Smooth muscle cell of the brain vasculature (primary cell): Measurements from ENCODE around the gene ALKBH6.

Experiments used
- DNase-seq: peaks from one replicate; pipeline ENCODE4 v3.0.0-alpha.2; 2012; ENCODE audit warnings: low read depth, low spot score

The ALKBH6 gene

DNA sequence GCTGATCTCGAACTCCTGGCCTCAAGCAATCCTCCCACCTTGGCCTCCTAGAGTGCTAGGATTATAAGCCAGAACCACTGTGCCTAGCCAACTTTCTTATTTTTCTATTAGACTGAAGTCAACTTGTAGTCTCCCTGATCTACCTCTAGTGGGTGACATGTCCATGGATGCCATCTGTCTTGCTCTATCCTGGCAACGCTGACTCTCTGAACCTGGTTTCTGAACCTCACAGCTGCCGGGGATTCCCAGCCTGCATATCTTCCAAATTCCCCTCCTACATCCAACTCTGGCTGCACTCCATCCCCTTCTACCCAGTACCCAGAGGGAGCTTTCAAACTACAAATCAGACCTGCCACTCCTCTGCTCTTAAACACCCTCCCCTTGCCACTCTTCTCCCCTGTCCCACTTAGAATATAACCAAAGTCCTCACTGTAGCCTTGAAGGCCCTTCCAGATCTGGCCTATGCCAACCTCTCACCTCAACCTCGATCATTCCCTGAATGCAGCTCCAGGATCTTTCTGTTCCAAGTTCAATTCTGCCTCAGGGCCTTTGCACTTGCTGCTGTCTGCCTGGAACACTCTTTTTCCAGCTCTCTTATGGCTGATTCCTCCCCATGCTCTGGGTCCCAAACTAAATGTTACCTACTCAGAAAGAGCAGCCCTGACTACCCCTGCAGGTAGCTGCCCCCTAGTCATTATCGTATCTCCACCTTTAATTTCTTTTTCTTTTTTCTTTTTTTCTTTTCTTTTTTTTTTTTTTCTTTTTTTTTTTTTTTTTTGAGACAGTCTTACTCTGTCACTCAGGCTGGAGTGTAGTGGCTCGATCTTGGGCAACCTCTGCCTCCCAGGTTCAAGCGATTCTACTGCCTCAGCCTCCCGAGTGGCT lies 16.5 kb upstream of the ALKBH6 start:
- DNase-seq, result no peak

DNA sequence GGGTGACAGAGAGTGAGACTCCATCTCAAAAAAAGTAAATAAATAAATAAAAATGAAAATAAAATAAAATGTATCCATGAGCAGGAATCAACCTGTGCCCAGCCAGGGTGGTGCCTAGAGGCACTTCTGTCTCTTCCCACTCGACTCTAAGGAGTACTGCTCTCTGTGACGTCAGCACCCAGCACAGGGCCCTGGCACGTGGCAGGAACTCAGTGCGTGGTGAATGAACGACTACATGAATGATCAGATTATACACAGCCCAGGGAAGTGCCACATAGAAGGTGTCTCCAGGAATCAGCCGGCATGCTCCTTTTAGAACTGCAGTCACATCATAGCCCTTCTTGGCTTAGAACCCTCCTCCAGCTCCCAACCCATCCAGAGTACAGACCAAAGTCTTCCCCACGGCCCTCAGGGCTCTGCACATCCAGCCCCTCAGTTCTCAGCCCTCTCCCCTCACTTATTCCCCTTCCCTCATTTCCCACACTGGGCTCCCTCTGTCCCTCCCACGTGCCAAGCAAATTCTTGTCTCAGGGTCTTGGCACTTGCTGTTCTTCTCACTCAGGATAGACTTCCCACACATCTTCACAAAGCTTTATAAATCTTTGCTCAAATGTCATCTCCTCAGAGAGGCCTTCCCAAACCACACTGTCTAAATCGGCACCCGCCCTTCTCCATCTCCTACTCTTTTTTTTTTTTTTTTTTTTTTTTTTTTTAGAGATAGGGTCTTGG lies 14.5 kb upstream of the ALKBH6 start:
- DNase-seq, result no peak

DNA sequence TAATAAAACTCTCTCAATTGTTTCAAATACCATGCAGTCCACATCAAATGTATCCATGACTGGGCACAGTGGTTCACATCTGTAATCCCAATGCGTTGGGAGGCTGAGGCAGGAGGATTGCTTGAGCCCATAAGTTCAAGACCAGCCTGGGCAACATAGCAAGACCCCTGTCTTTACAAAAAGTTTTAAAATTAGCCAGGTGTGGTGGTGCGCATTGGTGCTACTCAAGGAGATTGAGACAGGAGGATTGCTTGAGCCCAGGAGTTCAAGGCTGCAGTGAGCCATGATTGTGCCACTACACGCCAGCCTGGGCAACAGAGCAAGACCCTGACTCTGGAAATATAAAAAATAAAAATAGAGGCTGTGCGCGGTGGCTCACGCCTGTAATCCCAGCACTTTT lies 13.7 kb upstream of the ALKBH6 start:
- no peak for DNase-seq

DNA sequence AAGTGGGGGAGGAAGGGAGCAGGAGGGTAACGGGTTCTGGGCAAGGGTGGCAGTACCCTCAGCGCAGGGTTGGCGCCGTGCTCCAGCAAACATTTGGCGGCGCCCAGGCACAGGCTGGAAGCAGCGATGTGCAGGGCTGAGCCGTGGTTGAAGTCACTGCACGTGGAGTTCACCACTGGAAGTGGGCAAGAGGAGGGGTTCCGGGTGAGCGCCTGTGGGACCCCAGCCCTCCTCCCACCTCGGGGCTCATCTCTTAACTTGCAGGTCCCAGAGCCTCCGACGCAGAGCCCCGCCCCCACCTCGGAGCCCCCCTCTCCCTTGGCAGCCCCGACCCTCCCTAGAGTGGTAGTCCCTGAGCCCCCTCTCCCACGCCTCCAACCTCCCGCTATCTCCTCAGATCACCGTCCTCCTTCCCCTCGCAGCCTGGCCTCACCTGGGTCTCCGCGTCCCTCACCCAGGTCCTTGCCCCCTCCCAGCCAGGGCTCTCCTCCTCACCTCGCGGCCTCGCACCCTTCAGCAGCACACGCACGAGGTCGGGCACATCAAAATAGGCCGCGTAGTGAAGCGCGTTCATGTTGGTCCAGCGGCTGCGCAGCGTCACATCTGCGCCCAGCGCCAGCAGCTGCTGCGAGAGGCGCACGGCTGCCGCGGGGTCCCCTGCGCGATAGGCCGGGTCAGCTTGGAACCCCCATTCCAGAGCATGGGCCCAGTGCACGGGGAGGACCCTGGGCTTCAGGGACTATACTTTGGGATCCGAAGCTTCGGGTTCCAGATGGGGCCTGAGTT lies 12.3 kb upstream of the ALKBH6 start:
- DNase-seq, result no peak

DNA sequence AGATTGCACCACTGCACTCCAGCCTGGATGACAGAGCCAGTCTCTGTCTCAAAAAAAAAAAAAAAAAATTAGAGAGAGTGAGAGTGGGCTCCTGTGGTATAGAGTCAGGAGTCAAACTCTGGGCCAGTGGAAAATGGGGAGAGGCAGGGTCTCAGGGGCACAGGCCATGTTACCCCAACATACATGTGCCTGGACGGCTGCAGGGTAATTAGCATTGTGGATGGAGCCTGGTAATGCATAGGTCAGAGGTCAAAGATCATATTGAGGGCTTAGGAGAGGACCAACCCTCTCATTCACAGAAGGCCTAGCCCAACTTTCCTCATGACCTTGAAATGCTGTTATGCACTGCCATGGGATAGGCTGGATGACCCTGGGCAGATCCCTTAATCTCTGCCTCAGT lies 11.5 kb upstream of the ALKBH6 start:
- DNase-seq, result no peak

DNA sequence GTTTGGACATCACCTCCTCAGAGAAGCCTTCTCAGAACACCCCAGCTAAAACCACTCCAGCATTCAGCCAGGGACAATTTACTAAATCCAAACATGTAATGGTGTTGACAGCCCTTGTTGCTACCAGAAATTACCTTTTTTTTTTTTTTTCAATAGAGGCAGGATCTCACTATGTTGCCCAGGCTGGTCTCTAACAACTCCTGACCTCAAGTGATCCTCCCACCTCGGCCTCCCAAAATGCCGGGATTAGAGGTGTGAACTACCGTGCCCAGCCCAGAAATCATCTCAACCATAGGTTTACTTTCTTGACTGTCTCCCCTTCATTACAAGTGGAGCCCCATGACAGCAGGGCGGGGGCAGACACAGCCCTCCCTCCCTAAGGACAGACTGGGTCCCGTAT lies 9.4 kb upstream of the ALKBH6 start:
- DNase-seq, result no peak

DNA sequence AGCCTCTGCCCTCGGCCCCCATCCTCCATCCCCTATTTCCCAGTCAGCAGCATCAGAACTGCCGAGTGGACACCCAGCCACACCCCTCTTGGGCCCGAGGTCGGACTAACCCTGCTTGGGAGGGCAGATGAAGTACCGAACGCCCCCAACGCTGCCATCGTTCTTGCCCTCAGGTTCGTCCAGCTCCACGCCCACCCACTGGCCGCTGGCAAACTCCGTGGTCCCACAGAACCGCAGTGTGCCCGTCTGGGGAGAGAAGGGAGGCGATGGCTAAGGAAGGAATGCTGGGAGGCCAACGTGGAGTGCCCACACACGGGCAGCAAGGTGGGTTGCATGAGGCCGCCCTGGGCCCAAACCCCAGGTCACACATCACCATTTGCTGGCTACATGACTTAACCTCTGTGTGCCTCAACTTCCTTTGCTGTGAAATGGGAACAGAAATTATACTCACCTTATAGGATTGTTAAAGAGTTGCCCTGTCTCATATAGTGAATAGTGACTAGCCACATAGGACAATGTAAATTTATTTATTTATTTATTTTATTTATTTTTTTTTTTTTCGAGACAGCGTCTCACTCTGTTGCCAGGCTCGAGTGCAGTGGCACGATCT lies 5.2 kb upstream of the ALKBH6 start:
- DNase-seq, result no peak

DNA sequence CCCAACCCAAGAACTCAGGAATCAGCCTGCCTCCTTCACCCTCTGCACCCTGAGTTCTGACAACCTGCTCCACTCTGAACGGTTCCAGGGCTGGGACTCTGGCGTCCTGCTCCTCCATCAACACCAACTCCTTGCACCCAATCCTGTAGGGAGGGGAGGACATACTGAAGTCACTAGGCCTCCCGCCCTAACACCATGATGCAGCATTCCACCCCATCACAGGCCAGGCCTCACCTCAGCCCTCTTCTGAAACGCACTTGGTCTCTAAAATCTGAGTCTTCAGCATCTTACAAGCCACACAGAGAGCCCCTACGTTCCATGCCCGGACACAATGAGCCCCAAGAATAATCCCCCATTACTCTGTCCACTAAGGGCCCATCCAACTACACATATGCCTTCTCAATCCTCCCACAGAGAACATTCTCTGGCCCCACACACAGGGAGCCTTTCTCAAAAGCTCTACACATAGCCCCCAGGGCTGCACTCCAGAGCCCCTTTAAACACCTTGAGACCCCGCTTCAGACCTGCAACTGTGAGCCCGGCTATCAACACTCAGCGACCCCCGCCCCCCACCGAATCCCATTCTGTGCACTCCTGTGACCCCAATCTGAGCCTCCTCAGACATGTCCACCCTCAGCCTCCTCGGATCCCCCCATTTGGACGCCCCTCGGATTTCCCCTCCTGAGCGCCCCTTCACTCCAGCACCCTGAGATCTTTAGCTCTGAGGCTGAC lies 567 bp downstream of the ALKBH6 start:
- DNase-seq, result no peak

DNA sequence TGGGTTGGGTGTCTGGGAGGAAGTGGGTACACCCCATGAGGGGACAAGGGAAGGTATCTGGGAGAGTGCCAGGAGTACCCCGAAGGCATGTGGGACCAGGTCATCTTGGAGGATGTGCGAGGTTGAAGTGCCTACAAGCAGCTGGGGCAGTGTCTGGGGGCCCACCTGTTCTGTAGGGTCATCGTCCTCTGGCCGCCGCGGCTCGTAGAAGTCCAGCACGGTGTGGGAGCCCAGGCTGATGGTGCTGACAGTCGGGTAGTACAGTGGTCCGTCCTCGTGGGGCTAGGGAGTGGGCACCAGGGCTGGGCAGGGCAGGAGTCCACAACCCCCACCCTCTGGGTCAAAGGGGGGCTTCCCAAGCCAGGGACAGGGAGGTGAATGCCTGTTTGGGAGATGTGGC lies 3.6 kb downstream of the ALKBH6 start:
- no peak for DNase-seq

DNA sequence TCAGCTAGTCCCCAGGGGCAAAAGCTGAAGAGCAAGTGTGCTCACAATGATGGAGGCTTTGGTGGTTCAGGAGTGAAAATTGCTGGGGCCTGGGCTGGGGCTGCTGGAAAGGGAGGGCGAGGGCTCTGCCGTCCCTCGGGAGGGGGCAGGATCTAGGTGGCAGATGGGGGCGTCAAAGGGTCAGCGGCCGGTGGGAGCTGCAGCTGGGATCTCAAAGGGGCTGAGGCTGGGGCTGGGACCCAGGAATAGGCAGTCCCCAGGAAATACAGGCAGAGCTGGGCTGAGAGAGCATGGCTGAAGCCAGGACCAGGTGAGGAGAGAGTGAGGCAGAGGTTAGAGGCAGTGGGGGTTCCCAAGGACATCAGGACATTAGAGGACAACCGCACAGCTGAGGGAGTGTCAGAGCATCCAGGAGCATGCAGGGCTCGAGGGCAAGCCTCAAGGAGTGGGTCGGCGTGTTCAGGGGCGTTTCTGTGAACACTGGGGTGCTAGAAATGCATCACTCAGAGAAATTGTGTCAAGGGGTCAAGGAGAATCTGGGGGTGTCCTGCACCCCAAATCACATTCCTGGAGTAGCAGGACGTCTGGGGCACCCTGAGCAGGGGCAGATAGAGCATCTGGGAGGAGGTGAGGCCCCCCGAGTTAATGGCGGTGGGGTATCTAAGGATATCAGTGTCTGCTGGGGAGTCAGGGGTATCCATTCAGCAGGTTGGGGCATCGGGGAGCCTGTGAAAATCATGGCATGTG lies 4.2 kb downstream of the ALKBH6 start:
- DNase-seq, result no peak

DNA sequence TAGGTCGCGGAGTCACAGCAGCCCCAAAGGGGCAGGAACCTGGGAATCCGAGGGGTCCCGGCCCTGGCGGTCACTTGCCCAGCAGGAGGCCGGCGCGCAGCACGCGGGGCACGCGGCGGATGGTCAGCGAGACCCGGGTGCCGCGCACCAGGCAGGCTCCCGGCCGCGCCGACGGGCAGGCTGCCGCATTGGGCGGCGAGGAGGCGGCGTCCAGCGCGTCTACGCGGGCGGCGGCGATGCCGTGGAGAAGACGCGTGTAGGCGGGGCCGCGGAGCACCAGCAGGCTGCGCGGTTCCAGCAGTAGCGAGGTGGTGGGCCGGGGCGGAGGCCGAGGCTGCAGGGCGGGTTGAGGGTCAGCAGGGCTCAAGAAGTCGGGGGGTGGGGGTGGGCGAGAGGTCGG lies 4.8 kb downstream of the ALKBH6 start:
- no peak for DNase-seq

DNA sequence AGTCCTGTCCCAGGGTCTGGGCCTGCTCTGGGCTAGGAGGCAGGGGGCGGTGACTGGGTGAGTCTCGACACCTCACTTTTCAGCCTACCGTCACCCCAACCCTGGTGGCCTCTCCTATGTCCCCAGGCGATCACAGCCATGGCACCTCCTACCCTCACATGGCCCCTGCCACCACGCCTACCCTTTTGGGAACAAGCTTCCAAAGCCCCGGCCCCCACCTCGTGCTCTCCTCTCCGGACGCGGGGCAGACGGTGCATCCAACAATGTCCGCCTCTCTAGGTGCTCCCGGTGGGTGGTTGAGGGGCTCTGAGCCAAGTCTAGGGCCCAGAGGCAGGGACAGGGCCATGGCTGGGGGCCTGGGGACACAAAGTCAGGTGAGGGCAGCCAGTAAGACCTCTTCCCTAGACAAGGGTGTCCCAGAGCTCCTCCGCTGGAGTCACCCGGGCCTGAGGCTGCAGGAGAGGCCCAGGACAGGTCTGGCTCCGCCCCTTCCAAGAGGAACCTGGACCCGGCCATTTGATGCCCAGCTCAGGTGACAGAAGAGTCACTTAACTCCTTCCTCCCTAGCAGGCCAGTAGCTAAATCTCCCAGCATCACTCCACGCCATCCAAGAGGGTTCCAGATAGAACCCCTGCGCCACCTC lies 5.6 kb downstream of the ALKBH6 start, which contains the start of gene SYNE4:
SYNE4 (minus strand) TSS at position 478 of the 643 bp plus-strand sequence; CDS start at position 346, 132 bp downstream.
- no peak for DNase-seq

DNA sequence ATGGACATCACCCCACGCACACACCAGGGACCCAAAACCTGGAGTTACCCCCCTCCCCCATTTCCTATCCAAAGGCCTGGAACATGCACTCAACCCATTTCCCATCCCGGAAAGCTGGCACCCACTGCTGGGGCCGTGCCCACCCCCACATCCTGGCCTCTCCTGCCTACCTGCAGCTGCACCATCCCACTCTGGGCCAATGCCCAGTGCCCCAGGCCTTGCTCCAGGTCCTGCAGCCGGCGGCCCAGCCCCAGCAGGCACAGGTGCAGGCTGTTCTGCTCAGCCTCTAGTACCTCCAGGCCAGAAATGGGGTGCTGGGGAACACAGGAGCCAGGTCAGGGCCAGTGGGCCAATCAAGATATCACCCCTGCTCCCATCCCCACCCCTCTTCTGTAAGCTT lies 7.1 kb downstream of the ALKBH6 start:
- no peak for DNase-seq

DNA sequence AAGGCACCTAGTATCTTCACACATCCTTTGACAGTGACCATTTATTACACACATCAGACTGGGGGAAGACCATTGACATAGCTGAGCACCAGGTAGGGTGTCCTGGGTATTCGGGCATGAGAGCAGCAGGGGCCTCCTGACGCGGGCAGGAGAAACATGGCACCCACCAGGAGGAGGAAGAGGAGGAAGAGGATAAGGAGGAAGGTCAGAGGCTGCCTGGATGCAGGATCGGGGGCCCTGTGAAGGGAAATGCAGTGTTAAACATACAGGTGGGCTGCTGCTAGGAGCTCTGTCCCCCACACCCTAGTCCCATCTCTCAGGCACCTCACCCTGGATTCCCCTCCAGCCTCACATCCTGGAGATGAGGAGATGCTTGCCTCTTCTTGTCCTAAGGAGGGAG lies 10.7 kb downstream of the ALKBH6 start:
- no peak for DNase-seq

DNA sequence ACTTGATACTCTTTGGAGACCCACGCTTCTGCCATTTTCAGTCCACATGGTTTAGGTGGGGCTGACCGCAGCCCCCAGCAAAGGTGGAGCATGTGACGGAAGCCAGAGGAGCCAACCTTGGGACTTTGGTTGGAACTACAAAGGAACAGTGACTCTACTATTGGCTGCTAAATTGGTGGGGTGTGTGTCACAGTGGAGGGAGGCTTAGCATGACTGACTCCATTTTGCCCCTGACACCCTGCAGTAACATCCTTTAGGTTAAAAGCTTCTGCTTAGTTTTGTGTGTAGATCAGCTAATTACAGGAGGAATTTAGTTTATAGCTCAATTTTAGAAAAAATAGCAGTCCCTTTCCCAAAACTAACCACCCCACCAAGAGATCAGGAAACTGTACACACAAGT lies 12.4 kb downstream of the ALKBH6 start:
- no peak for DNase-seq

DNA sequence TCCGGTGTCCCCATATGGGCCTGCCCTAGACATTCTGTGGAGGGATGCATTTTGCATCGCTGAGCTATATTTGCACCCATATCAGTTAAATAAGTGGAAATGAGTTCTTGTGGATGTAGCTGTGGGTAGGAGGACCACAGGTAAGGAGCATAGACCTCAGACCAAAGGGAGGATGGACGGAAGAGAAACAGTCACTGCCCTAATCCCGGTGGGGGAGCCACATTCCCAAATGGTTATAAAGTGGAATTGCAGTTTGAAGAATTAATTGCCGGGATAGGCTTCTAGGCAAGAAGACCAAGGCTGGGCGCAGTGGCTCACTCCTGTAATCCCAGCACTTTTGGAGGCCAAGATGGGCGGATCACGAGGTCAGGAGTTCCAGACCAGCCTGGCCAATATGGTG lies 17.2 kb downstream of the ALKBH6 start:
- no peak for DNase-seq

DNA sequence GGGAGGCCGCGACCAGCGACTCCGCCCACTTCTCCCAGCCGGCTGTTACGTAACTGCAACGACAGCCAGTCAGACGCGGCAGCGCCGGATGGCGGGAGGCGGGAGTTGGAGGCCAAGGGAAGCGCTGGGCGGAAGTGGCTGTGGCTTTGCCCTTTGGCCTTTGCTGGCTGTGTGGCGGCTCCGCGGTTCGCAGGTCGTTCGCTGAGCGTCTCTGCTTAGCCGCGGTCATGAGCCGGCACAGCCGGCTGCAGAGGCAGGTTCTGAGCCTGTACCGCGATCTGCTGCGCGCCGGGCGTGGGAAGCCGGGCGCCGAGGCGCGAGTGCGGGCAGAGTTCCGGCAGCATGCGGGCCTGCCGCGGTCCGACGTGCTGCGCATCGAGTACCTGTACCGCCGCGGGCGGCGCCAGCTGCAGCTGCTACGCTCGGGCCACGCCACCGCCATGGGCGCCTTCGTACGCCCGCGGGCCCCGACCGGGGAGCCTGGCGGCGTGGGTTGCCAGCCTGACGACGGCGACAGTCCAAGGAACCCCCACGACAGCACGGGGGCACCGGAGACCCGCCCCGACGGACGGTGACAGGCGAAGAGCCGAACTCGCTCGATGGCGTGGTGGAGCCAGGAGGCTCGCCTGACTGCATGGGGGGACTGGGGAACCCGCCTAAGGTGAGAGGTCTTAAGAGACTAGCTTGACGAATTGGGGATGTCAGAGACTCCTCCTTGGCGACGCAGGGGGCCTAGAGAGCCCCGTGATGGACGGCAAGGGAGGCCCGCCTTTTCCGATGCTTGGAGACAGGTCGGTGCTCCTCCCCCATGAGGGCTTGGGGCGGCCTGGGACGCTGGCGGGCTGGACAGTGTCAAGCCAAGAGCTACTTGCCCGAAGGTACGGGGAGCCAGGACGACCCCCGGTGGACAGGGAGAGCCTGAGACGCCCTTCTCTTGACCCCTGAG lies 18.7 kb downstream of the ALKBH6 start, which contains the start of gene SDHAF1:
SDHAF1 (plus strand) TSS at position 141 of the 946 bp plus-strand sequence; CDS start at position 228, 87 bp downstream.
- DNase-seq, result peak; percentile 74

DNA sequence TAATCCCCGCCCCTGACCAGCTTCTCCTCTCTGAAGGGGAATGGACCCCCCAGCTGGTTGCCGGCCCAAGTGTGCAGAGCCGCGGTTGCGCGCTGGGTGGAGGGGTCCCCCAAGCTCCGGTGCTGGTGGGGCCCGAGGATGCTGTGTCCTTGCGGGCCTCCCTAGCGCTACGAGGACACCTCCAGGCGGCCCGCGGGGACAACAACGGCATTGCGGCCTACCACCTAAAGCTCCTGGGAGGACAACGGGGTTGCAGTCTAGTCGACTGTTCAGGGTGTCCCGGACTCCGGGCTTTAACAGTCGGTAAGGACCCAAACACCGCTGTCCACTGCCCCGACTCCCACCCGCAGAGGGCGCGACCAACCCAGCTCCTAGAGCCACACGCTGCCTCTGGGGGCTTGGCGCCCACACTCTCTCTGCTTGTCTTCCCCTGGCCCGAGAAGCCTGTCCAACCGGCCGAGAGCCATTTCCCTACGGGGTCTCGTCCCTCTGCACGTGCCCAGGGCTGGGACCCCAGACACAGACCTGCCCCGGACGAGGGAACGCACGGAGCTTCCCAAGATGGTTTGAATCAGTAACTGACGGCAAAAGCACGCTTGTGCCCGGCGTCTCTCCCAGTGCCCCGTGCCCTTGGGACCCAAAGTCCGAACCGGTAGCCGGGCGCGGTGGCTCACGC lies 20.0 kb downstream of the ALKBH6 start:
- DNase-seq, result no peak
